ENCODE measurements around the gene BRMS1. TPM values are rescaled to one million over a fixed set of nuclear protein-coding genes. Genes with fewer than 3 reads are reported as not detected.

BRMS1 gene
- total and polyA plus RNA-seq, 4 donors = 21.5 to 55.2 (median 23.4) TPM

DNA sequence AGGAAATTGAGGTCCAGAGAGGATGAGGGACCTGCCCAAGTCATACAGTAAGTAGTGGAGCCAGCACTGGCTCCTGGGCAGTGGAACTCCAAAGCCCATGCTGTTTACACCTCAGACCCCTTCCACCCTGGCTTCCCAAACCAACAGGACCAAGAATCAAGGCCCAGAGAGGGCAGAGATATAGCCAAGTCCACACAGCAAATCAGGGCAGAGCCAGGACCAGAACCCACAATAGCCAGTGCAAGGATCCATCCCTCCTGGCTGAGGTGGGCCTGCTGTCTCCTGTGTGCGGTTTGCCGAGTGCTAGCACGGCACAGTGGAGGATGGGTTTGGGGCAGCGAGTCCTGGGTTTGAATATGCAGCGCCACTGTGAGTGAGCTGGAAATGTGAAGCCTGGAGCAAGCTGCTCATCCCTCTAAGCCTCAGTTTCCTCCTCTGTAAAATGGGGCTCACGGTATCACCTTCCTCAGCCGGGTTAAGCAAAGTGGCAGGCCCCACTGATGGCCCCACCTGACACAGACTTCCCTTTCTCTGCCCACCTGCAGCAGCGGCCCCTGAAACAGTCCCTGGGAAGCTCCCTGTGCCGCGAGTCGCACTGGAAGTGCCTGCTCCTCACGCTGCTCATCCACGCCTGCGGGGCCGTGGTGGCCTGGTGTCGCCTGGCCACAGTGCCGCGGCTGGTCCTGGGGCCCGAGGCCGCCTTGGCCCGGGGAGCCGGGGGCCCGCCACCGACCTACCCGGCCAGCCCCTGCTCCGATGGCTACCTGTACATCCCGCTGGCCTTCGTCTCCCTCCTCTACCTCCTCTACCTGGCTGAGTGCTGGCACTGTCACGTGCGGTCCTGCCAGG, 50.9 kb downstream of the BRMS1 start:
- ATAC-seq (ENCODE audit: low FRiP score) (no peak), DNase-seq (no peak)
- H3K4me1 ChIP-seq (ENCODE audit: control insufficient read depth in 1 of 2, insufficient read depth in 2 of 2, low read length in 2 of 2) = no peaks in the 10 kb centered on the region
- no peak overlapping the region for H3K4me3 ChIP-seq (ENCODE audit: low read length in 2 of 2)
- no peaks in the 10 kb centered on the region for H3K27me3 ChIP-seq (ENCODE audit: control insufficient read depth in 1 of 2, insufficient read depth in 2 of 2, low read length in 1 of 2)
- intact Hi-C loops (cut with DNase I) = no loop called here
- H3K27ac ChIP-seq (ENCODE audit: low read depth in 1 of 2, low read length in 2 of 2) = no peak overlapping the region
- H3K36me3 ChIP-seq (ENCODE audit: control insufficient read depth in 1 of 2, insufficient read depth in 2 of 2, low read length in 1 of 2) = no peaks in the 10 kb centered on the region
- WGBS, 2 donors = 82% methylated on average over 29 to 30 of the region's 30 CpGs
- no peaks in the 10 kb centered on the region for H3K9me3 ChIP-seq (ENCODE audit: control insufficient read depth, low read length)

- intact Hi-C loops (cut with DNase I) = no loop called here
- no peaks in the 10 kb centered on the region for H3K27me3 ChIP-seq (ENCODE audit: control insufficient read depth in 1 of 2, insufficient read depth in 2 of 2, low read length in 1 of 2)
- no peaks in the 10 kb centered on the region for H3K9me3 ChIP-seq (ENCODE audit: control insufficient read depth, low read length)
- DNase-seq (no peak), ATAC-seq (ENCODE audit: low FRiP score) (no peak)
- 79 to 82% methylated on average over 4 of the region's 4 CpGs for WGBS, 2 donors
- no peaks in the 10 kb centered on the region for H3K4me1 ChIP-seq (ENCODE audit: control insufficient read depth in 1 of 2, insufficient read depth in 2 of 2, low read length in 2 of 2)
- no peak overlapping the region for H3K27ac ChIP-seq (ENCODE audit: low read depth in 1 of 2, low read length in 2 of 2)
- no peaks in the 10 kb centered on the region for H3K36me3 ChIP-seq (ENCODE audit: control insufficient read depth in 1 of 2, insufficient read depth in 2 of 2, low read length in 1 of 2)
- H3K4me3 ChIP-seq (ENCODE audit: low read length in 2 of 2) = no peak overlapping the region
These were observed 51.6 kb downstream of the BRMS1 start for GRCh38 chr11:66293352-66293751.

GRCh38 chr11:66292543-66293332, 52.2 kb downstream of the BRMS1 start:
- H3K4me3 ChIP-seq (ENCODE audit: low read length in 2 of 2) = no peak overlapping the region
- intact Hi-C loops (cut with DNase I) = no loop called here
- H3K27me3 ChIP-seq (ENCODE audit: control insufficient read depth in 1 of 2, insufficient read depth in 2 of 2, low read length in 1 of 2) = no peaks in the 10 kb centered on the region
- H3K9me3 ChIP-seq (ENCODE audit: control insufficient read depth, low read length) = no peaks in the 10 kb centered on the region
- no peak for ATAC-seq (ENCODE audit: low FRiP score)
- H3K36me3 ChIP-seq (ENCODE audit: control insufficient read depth in 1 of 2, insufficient read depth in 2 of 2, low read length in 1 of 2) = no peaks in the 10 kb centered on the region
- no peak overlapping the region for H3K27ac ChIP-seq (ENCODE audit: low read depth in 1 of 2, low read length in 2 of 2)
- no peaks in the 10 kb centered on the region for H3K4me1 ChIP-seq (ENCODE audit: control insufficient read depth in 1 of 2, insufficient read depth in 2 of 2, low read length in 2 of 2)
- 60 to 62% methylated on average over 17 of the region's 17 CpGs for WGBS, 2 donors
- no peak for DNase-seq

- Histone ChIP-seq H3K27ac (ENCODE audit: low read depth in 1 of 2, low read length in 2 of 2) (no peak within 1 kb of the TSS), H3K36me3 (ENCODE audit: control insufficient read depth in 1 of 2, insufficient read depth in 2 of 2, low read length in 1 of 2) (no peaks in the 10 kb centered on the region), H3K9me3 (ENCODE audit: control insufficient read depth, low read length) (no peaks in the 10 kb centered on the region), H3K4me3 (ENCODE audit: low read length in 2 of 2) (peak within 1 kb of the TSS; percentile 10 to 23), H3K4me1 (ENCODE audit: control insufficient read depth in 1 of 2, insufficient read depth in 2 of 2, low read length in 2 of 2) (no peaks in the 10 kb centered on the region), H3K27me3 (ENCODE audit: control insufficient read depth in 1 of 2, insufficient read depth in 2 of 2, low read length in 1 of 2) (no peaks in the 10 kb centered on the region)
- peak in 1 of 2 donors; percentile 50 for DNase-seq
- intact Hi-C loops (cut with DNase I) = no loop called here
- no peak for ATAC-seq (ENCODE audit: low FRiP score)
- 1 to 2% methylated on average over 58 to 95 of the region's 95 CpGs for WGBS, 2 donors
These were observed 53.0 kb downstream of the BRMS1 start, which contains the start of gene TMEM151A for GRCh38 chr11:66291706-66292542. TSS of gene TMEM151A (plus strand) at chr11:66291894. CDS start at chr11:66292014, 120 bp downstream.

DNA sequence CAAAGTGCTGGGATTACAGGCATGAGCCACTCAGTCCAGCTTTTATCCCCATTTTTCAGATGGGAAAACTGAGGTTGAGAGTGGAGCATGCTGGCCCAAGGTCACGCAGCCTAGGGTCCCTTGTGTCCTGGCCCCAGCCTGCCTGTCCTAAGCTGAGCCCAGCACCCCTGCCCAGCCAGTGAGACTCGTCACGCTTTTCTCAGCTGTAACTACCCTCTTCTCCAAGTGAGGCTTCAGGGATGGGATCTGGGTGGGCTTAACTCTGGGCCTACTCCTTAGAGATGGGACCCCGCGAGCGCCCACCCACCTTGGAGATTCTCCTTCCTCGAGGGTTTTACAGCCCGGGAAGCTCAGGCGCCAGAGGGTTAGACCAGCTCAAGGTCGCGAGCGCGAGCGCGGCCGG, 53.6 kb downstream of the BRMS1 start:
- ATAC-seq (ENCODE audit: low FRiP score) = no peak
- Histone ChIP-seq H3K4me3 (ENCODE audit: low read length in 2 of 2) (no peak overlapping the region), H3K9me3 (ENCODE audit: control insufficient read depth, low read length) (no peaks in the 10 kb centered on the region), H3K27ac (ENCODE audit: low read depth in 1 of 2, low read length in 2 of 2) (no peak overlapping the region), H3K27me3 (ENCODE audit: control insufficient read depth in 1 of 2, insufficient read depth in 2 of 2, low read length in 1 of 2) (no peaks in the 10 kb centered on the region), H3K4me1 (ENCODE audit: control insufficient read depth in 1 of 2, insufficient read depth in 2 of 2, low read length in 2 of 2) (no peaks in the 10 kb centered on the region), H3K36me3 (ENCODE audit: control insufficient read depth in 1 of 2, insufficient read depth in 2 of 2, low read length in 1 of 2) (no peaks in the 10 kb centered on the region)
- intact Hi-C loops (cut with DNase I) = no loop called here
- peak in 1 of 2 donors; percentile 57 for DNase-seq
- WGBS, 2 donors = 17 to 19% methylated on average over 13 to 16 of the region's 16 CpGs

DNA sequence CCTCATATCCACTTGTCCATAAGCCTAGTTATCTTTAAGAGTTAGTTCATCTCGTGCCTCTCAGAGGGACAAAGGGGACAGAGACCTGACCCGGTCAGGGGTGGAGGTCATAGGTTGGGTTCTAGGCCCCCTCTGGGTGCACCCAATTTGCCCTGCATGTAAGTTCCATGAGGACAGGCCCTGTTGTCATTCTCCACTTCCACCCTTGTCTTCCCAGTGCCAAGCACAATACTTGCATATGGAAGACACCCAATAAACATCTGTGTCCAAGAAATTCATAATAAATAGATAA, 54.6 kb downstream of the BRMS1 start:
- H3K36me3 ChIP-seq (ENCODE audit: control insufficient read depth in 1 of 2, insufficient read depth in 2 of 2, low read length in 1 of 2) = no peaks in the 10 kb centered on the region
- no peak overlapping the region for H3K4me3 ChIP-seq (ENCODE audit: low read length in 2 of 2)
- intact Hi-C loops (cut with DNase I) = no loop called here
- ATAC-seq (ENCODE audit: low FRiP score) = no peak
- no peaks in the 10 kb centered on the region for H3K4me1 ChIP-seq (ENCODE audit: control insufficient read depth in 1 of 2, insufficient read depth in 2 of 2, low read length in 2 of 2)
- DNase-seq = no peak
- no peaks in the 10 kb centered on the region for H3K27me3 ChIP-seq (ENCODE audit: control insufficient read depth in 1 of 2, insufficient read depth in 2 of 2, low read length in 1 of 2)
- WGBS, 2 donors = 87 to 96% methylated on average over 2 of the region's 2 CpGs
- H3K27ac ChIP-seq (ENCODE audit: low read depth in 1 of 2, low read length in 2 of 2) = no peak overlapping the region
- H3K9me3 ChIP-seq (ENCODE audit: control insufficient read depth, low read length) = no peaks in the 10 kb centered on the region

GRCh38 chr11:66289548-66290329, 55.2 kb downstream of the BRMS1 start:
- Histone ChIP-seq H3K27ac (ENCODE audit: low read depth in 1 of 2, low read length in 2 of 2) (peak overlapping the region in 1 of 2 donors; percentile 59), H3K4me3 (ENCODE audit: low read length in 2 of 2) (peak overlapping the region; percentile 6 to 23), H3K9me3 (ENCODE audit: control insufficient read depth, low read length) (no peaks in the 10 kb centered on the region), H3K36me3 (ENCODE audit: control insufficient read depth in 1 of 2, insufficient read depth in 2 of 2, low read length in 1 of 2) (no peaks in the 10 kb centered on the region), H3K4me1 (ENCODE audit: control insufficient read depth in 1 of 2, insufficient read depth in 2 of 2, low read length in 2 of 2) (no peaks in the 10 kb centered on the region), H3K27me3 (ENCODE audit: control insufficient read depth in 1 of 2, insufficient read depth in 2 of 2, low read length in 1 of 2) (no peaks in the 10 kb centered on the region)
- intact Hi-C loops (cut with DNase I) = no loop called here
- DNase-seq (peak; percentile 88 to 92), ATAC-seq (ENCODE audit: low FRiP score) (peak; percentile 79)
- WGBS, 2 donors = 11 to 13% methylated on average over 36 of the region's 36 CpGs

All from aorta (tissue), 5 donors.